H1 (cell line): Measurements from ENCODE around the gene UGT1A7.

Source experiments
- BACH1 ChIP-seq: IDR thresholded peaks from 2 replicates; pipeline ENCODE4 v1.6.1; 2012; ENCODE audit warnings: low read length, improper control_type of control experiment
- CBX5 ChIP-seq: fragments of 300-800, 300-1000 bp; sonication (generic); IDR thresholded peaks from 2 replicates; pipeline ENCODE4 v1.7.1; 2016; ENCODE audit warnings: antibody characterized with exemption, low read length, low read depth
- CTCF ChIP-seq, 3 experiments: IDR thresholded peaks; 1 replicate in 2 of 3; 2 replicates in 1 of 3; pipeline versions ENCODE4 v1.5.1 to v1.6.1; 2011; ENCODE audit warnings: low read length in 3 of 3, mild to moderate bottlenecking in 3 of 3, inconsistent platforms in 2 of 3, low read depth in 1 of 3, moderate library complexity in 1 of 3; ENCODE audit not compliant: insufficient read depth in 1 of 3; ENCODE audit errors: control extremely low read depth in 1 of 3
- EP300 ChIP-seq, 2 experiments: IDR thresholded peaks; 1 replicate in 1 of 2; 2 replicates in 1 of 2; pipeline ENCODE4 v1.6.1; 2011 to 2012; ENCODE audit warnings: low read depth in 2 of 2, low read length in 2 of 2, mild to moderate bottlenecking in 2 of 2, borderline replicate concordance in 1 of 2, inconsistent platforms in 1 of 2, moderate library complexity in 1 of 2
- JUND ChIP-seq: IDR thresholded peaks from 2 replicates; pipeline ENCODE4 v1.6.1; 2011; ENCODE audit warnings: mild to moderate bottlenecking, improper control_type of control experiment, low read length
- MAFK ChIP-seq: IDR thresholded peaks from 2 replicates; pipeline ENCODE4 v1.6.1; 2012; ENCODE audit warnings: low read depth, mild to moderate bottlenecking, improper control_type of control experiment, low read length
- MAX ChIP-seq: IDR thresholded peaks from 2 replicates; pipeline ENCODE4 v1.6.1; 2012; ENCODE audit warnings: inconsistent platforms
- POLR2A ChIP-seq, 2 experiments: IDR thresholded peaks; 1 replicate in 1 of 2; 2 replicates in 1 of 2; pipeline ENCODE4 v1.6.1; 2011; ENCODE audit warnings: low read depth in 2 of 2, low read length in 2 of 2, mild to moderate bottlenecking in 2 of 2; ENCODE audit errors: control extremely low read depth in 1 of 2
- POLR2AphosphoS5 ChIP-seq: IDR thresholded peaks from 2 replicates; pipeline ENCODE4 v1.6.1; 2011; ENCODE audit warnings: low read depth, low read length
- SRF ChIP-seq: IDR thresholded peaks from 2 replicates; pipeline ENCODE4 v1.6.1; 2011; ENCODE audit warnings: mild to moderate bottlenecking, low read depth, low read length, moderate library complexity
- TBP ChIP-seq: IDR thresholded peaks from 2 replicates; pipeline ENCODE4 v1.6.1; 2011; ENCODE audit warnings: low read depth, low read length, improper control_type of control experiment
- USF2 ChIP-seq: IDR thresholded peaks from 2 replicates; pipeline ENCODE4 v1.6.1; 2011; ENCODE audit warnings: low read length, improper control_type of control experiment

- no peak for TF ChIP-seq CBX5
- TF ChIP-seq POLR2A (IDR thresholded peaks at IDR 0.05; ENCODE audit: control extremely low read depth in 1 of 2, low read depth in 2 of 2, low read length in 2 of 2), result no peak
- TF ChIP-seq CTCF (IDR thresholded peaks at IDR 0.05; ENCODE audit: control extremely low read depth in 1 of 3, insufficient read depth in 1 of 3, low read depth in 1 of 3, low read length in 3 of 3), result no peak
- no peak for TF ChIP-seq BACH1
- TF ChIP-seq EP300 (IDR thresholded peaks at IDR 0.05; ENCODE audit: borderline replicate concordance in 1 of 2, low read depth in 2 of 2, low read length in 2 of 2), result no peak
- TF ChIP-seq POLR2AphosphoS5, result no peak
- TF ChIP-seq TBP, result no peak
- TF ChIP-seq SRF, result no peak
- TF ChIP-seq JUND, result no peak
- no peak for TF ChIP-seq MAFK
- TF ChIP-seq USF2, result no peak
- no peak for TF ChIP-seq MAX
These were observed 137.2 kb downstream of the UGT1A7 start for GRCh38 chr2:233818639-233819621.
